Measurements from ENCODE around the gene HOXC11. TPM values are rescaled to one million over a fixed set of nuclear protein-coding genes. Genes with fewer than 3 reads are reported as not detected.

HOXC11 gene
- total and polyA plus RNA-seq, 10 of the 15 experiments (the other 5 are each of a cell fraction or from before 2014, with no cell fraction given), result not detected

DNA sequence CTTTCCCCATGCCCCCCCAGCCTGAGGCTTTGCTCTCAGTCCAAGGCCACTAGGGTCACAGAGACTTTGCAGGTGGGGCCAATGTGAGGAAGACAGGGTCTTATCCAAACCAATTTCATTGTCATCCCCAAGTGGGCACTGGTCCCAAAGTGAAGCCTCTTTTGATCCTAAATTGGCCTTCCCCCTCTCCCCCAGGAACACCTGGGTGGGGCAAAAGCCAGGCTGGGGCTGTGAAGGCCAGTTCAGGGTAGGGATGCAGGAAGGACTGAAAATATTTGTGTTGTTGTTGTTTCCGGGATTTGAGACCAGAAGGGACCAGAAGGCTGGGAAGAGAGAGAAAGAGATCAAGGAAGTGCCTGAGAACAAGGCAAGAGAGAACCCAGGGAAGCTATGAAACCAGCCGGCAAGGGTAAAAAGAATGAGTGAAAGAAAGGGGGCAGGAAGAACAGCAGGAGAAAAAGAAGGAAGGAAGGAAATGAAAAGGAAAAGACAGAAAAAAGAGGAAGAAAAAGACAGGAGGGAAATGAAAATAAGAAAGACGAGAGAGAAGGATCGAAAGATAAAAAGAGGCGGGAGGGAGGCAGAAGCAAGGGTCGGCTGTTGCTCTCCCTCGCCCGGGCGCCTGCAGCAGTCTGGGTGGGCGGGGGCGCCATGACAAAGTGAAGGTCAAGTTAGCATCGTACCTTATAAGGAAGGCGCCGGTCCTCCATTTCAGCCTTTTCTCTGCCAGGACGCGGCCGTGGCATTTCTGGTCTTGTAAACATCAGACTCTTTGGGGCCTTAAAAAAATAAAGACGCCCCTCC lies 7.4 kb upstream of the HOXC11 start:
- no peaks in the 10 kb centered on the region; the same call in 1 of the 2 replicates for H4K20me1 ChIP-seq (ENCODE audit: control insufficient read depth, insufficient read depth)
- H3K36me3 ChIP-seq (ENCODE audit: control insufficient read depth in 2 of 2, insufficient read depth in 2 of 2, low read length in 1 of 2), result no peaks in the 10 kb centered on the region
- no TSS peak for BruUV-seq (replicated peaks)
- intact Hi-C loops (cut with micrococcal nuclease; ENCODE audit: unreplicated experiment), result no loop called here
- H3K79me2 ChIP-seq (ENCODE audit: control insufficient read depth, insufficient read depth, low read length), result no peaks in the 10 kb centered on the region
- TF ChIP-seq NFYA (IDR thresholded peaks at IDR 0.05; ENCODE audit: borderline replicate concordance, low read depth, low read length) (no peak), ZNF24 (IDR thresholded peaks at IDR 0.05) (no peak), SUZ12 (IDR thresholded peaks at IDR 0.05; ENCODE audit: unreplicated experiment) (peak; percentile 46), HDAC2 (IDR thresholded peaks at IDR 0.05) (no peak), SMARCA5 (IDR thresholded peaks at IDR 0.05) (no peak)
- DNase-seq (ENCODE audit: low read depth, low spot score) (no peak), FAIRE-seq (no peak), ATAC-seq (no peak)
- H2AFZ ChIP-seq (ENCODE audit: control insufficient read depth, low read depth, low read length), result no peak overlapping the region
- no peak overlapping the region for H3K4me3 ChIP-seq
- WGBS (ENCODE audit: insufficient coverage, insufficient replicate concordance, low lambda C conversion rate, missing lambda C conversion rate), result 6% methylated on average over 18 of the region's 18 CpGs
- H3K9me3 ChIP-seq (replicated peaks; ENCODE audit: control insufficient read depth, insufficient read depth, low read length), result no peaks in the 10 kb centered on the region
- ChIA-PET SMC1A (ENCODE audit: uncharacterized antibody, unreplicated experiment) (no interaction called here), POLR2A (interaction anchor here (1.2 kb wide), 1 partner anchor 11 kb away, joined by 3 read pairs; the partner anchor contains the start of gene HOXC12), RAD21 (ENCODE audit: unreplicated experiment) (no interaction called here), CTCF (no interaction called here)
- in situ Hi-C loops (cut with MboI), result no loop called here
- H3K4me1 ChIP-seq (ENCODE audit: control insufficient read depth, insufficient read depth, low read length), result no peaks in the 10 kb centered on the region
- peaks cover 28 to 65% of the 10 kb centered on the region in 2 experiments for H3K27me3 ChIP-seq (replicated peaks in 1 of 2; ENCODE audit: control insufficient read depth in 2 of 2, insufficient read depth in 2 of 2, low read length in 1 of 2)
- H3K4me2 ChIP-seq (ENCODE audit: control insufficient read depth, insufficient read depth), result no peak overlapping the region
- no peak overlapping the region for H3K9ac ChIP-seq (ENCODE audit: control insufficient read depth, insufficient read depth, low read length)
- H3K27ac ChIP-seq (ENCODE audit: control insufficient read depth, insufficient read depth), result no peak overlapping the region

DNA sequence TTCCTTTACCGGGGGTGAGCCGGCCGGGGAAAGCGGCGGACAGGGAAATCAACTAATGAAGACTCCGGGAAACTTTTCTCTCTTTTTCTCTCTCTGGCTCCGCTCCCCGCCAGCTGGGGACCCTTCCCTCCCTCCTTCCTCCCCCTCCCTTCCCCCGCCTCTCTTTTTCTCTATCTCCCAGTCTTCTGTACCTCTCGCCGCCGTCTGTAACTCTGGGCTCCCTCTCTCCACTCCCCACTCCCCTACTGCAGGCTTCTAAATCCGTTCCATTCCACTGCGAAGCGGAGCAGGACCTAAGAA lies 6.9 kb upstream of the HOXC11 start:
- Histone ChIP-seq H3K9ac (ENCODE audit: control insufficient read depth, insufficient read depth, low read length) (no peak overlapping the region), H3K27me3 (replicated peaks in 1 of 2; ENCODE audit: control insufficient read depth in 2 of 2, insufficient read depth in 2 of 2, low read length in 1 of 2) (peaks cover 31 to 62% of the 10 kb centered on the region in 2 experiments), H4K20me1 (ENCODE audit: control insufficient read depth, insufficient read depth) (no peaks in the 10 kb centered on the region; the same call in 1 of the 2 replicates), H3K79me2 (ENCODE audit: control insufficient read depth, insufficient read depth, low read length) (no peaks in the 10 kb centered on the region), H2AFZ (ENCODE audit: control insufficient read depth, low read depth, low read length) (no peak overlapping the region), H3K27ac (ENCODE audit: control insufficient read depth, insufficient read depth) (no peak overlapping the region), H3K4me3 (no peak overlapping the region), H3K9me3 (replicated peaks; ENCODE audit: control insufficient read depth, insufficient read depth, low read length) (no peaks in the 10 kb centered on the region), H3K4me2 (ENCODE audit: control insufficient read depth, insufficient read depth) (no peak overlapping the region), H3K36me3 (ENCODE audit: control insufficient read depth in 2 of 2, insufficient read depth in 2 of 2, low read length in 1 of 2) (no peaks in the 10 kb centered on the region), H3K4me1 (ENCODE audit: control insufficient read depth, insufficient read depth, low read length) (no peaks in the 10 kb centered on the region)
- ChIA-PET POLR2A (no interaction called here), SMC1A (ENCODE audit: uncharacterized antibody, unreplicated experiment) (no interaction called here), RAD21 (ENCODE audit: unreplicated experiment) (no interaction called here), CTCF (no interaction called here)
- TF ChIP-seq ZBED1 (IDR thresholded peaks at IDR 0.05; ENCODE audit: borderline replicate concordance) (no peak), SMC3 (IDR thresholded peaks at IDR 0.05; ENCODE audit: borderline replicate concordance, low read length) (no peak), RAD51 (IDR thresholded peaks at IDR 0.05) (no peak), ATF3 (IDR thresholded peaks at IDR 0.05; ENCODE audit: borderline replicate concordance, extremely low read depth, low read depth, low read length) (no peak), FOXM1 (IDR thresholded peaks at IDR 0.05; ENCODE audit: low read depth, low read length) (no peak), STAT3 (IDR thresholded peaks at IDR 0.05; ENCODE audit: low read depth, low read length) (no peak), E2F4 (IDR thresholded peaks at IDR 0.05; ENCODE audit: low read depth, low read length) (no peak), CHD4 (IDR thresholded peaks at IDR 0.05) (no peak), ZNF622 (IDR thresholded peaks at IDR 0.05) (no peak), NFXL1 (IDR thresholded peaks at IDR 0.05; ENCODE audit: borderline replicate concordance) (no peak), EED (IDR thresholded peaks at IDR 0.05; ENCODE audit: low read depth) (no peak), RBBP5 (conservative IDR thresholded peaks at IDR 0.05) (no peak)
- TF ChIP-seq, protein P1, sequence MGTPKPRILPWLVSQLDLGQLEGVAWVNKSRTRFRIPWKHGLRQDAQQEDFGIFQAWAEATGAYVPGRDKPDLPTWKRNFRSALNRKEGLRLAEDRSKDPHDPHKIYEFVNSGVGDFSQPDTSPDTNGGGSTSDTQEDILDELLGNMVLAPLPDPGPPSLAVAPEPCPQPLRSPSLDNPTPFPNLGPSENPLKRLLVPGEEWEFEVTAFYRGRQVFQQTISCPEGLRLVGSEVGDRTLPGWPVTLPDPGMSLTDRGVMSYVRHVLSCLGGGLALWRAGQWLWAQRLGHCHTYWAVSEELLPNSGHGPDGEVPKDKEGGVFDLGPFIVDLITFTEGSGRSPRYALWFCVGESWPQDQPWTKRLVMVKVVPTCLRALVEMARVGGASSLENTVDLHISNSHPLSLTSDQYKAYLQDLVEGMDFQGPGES (IDR thresholded peaks at IDR 0.05), result no peak
- FAIRE-seq, result no peak
- ATAC-seq, result no peak
- in situ Hi-C loops (cut with MboI), result no loop called here
- intact Hi-C loops (cut with micrococcal nuclease; ENCODE audit: unreplicated experiment), result no loop called here
- no peak for DNase-seq (ENCODE audit: low read depth, low spot score)
- WGBS (ENCODE audit: insufficient coverage, insufficient replicate concordance, low lambda C conversion rate, missing lambda C conversion rate), result 5% methylated on average over 14 of the region's 15 CpGs
- BruUV-seq (replicated peaks), result no TSS peak

All from GM12878 (cell line).